Neural cell (in vitro differentiated cells): ENCODE measurements around the gene LPAR3. TPM values are rescaled to one million over a fixed set of nuclear protein-coding genes. Genes with fewer than 3 reads are reported as not detected.

Experiments used
- H2AFZ ChIP-seq: fragments of 200-600, 300-800 bp; sonication (generic), shearing (Covaris generic); 2 replicates; pipeline ENCODE4 v1.6.0; 2014; ENCODE audit warnings: low read depth, mild to moderate bottlenecking, antibody characterized with exemption, low read length, moderate library complexity
- H3F3A ChIP-seq: fragments of 200-600 bp; shearing (Covaris generic); 2 replicates; pipeline ENCODE4 v1.6.1; 2016; ENCODE audit warnings: mild to moderate bottlenecking, moderate library complexity, mixed read lengths, antibody characterized with exemption, low read length; ENCODE audit not compliant: insufficient read depth, poor library complexity, severe bottlenecking
- H3K27ac ChIP-seq: fragments of 200-600, 300-800 bp; sonication (generic), shearing (Covaris generic); 2 replicates; pipeline ENCODE4 v1.5.1; 2014; ENCODE audit warnings: mild to moderate bottlenecking, low read length, moderate library complexity
- H3K27me3 ChIP-seq: fragments of 300-800, 200-600 bp; sonication (generic), shearing (Covaris generic); 2 replicates; pipeline ENCODE4 v1.6.0; 2014; ENCODE audit warnings: mild to moderate bottlenecking, low read depth, low read length, moderate library complexity; ENCODE audit not compliant: insufficient read depth
- H3K36me3 ChIP-seq: fragments of 300-800, 200-600 bp; sonication (generic), shearing (Covaris generic); 2 replicates; pipeline ENCODE4 v1.5.1; 2014; ENCODE audit warnings: mild to moderate bottlenecking, antibody characterized with exemption, low read length, moderate library complexity; ENCODE audit not compliant: insufficient read depth
- H3K4me2 ChIP-seq: fragments of 300-800, 200-600 bp; sonication (generic), shearing (Covaris generic); 2 replicates; pipeline ENCODE4 v1.6.0; 2014; ENCODE audit warnings: mild to moderate bottlenecking, low read length
- H3K4me3 ChIP-seq: fragments of 300-800, 200-600 bp; sonication (generic), shearing (Covaris generic); 2 replicates; pipeline ENCODE4 v1.5.1; 2014; ENCODE audit warnings: mild to moderate bottlenecking, low read length, moderate library complexity
- H3K79me2 ChIP-seq: fragments of 200-600 bp; shearing (Covaris generic); replicated peaks from 2 replicates; pipeline ENCODE4 v1.6.0; 2014; ENCODE audit warnings: mild to moderate bottlenecking, low read length, moderate library complexity; ENCODE audit not compliant: insufficient read depth
- H3K9ac ChIP-seq: fragments of 300-800, 200-600 bp; sonication (generic), shearing (Covaris generic); 2 replicates; pipeline ENCODE4 v1.6.1; 2016; ENCODE audit warnings: mild to moderate bottlenecking, low read length, mixed read lengths
- H3K9me2 ChIP-seq: fragments of 200-600 bp; shearing (Covaris generic); 2 replicates; pipeline ENCODE4 v1.6.1; 2016; ENCODE audit warnings: mild to moderate bottlenecking, low read length, mixed read lengths; ENCODE audit not compliant: insufficient read depth
- H3K9me3 ChIP-seq: fragments of 200-600, 300-800 bp; sonication (generic), shearing (Covaris generic); 2 replicates; pipeline ENCODE4 v1.6.1; 2016; ENCODE audit warnings: mild to moderate bottlenecking, mixed run types, low read length, moderate library complexity, mixed read lengths
- H4K20me1 ChIP-seq: fragments of 200-600 bp; shearing (Covaris generic); 2 replicates; pipeline ENCODE4 v1.6.1; 2016; ENCODE audit warnings: mild to moderate bottlenecking, mixed run types; ENCODE audit not compliant: insufficient read depth
- EP300 ChIP-seq: fragments of 450-650 bp; conservative IDR thresholded peaks from 2 replicates; pipeline ENCODE4 v1.6.1; 2014; ENCODE audit warnings: antibody characterized with exemption, mild to moderate bottlenecking, moderate library complexity; ENCODE audit not compliant: poor library complexity, severe bottlenecking
- EZH2 ChIP-seq: fragments of 200-600, 300-800 bp; shearing (Covaris generic), sonication (generic); IDR thresholded peaks from 2 replicates; pipeline ENCODE4 v1.6.1; 2014; ENCODE audit warnings: antibody characterized with exemption, low read length, borderline replicate concordance, mild to moderate bottlenecking; ENCODE audit not compliant: insufficient read depth, poor library complexity, severe bottlenecking
- MXI1 ChIP-seq: fragments of 450-650 bp; conservative IDR thresholded peaks from 2 replicates; pipeline ENCODE4 v1.6.1; 2014; ENCODE audit warnings: antibody characterized with exemption, mild to moderate bottlenecking; ENCODE audit not compliant: poor library complexity, severe bottlenecking
- POLR2AphosphoS5 ChIP-seq: IDR thresholded peaks from 2 replicates; pipeline ENCODE4 v1.6.1; 2012
- RAD21 ChIP-seq: fragments of 450-650 bp; conservative IDR thresholded peaks from 2 replicates; pipeline ENCODE4 v1.6.1; 2014; ENCODE audit warnings: antibody characterized with exemption, mild to moderate bottlenecking, moderate library complexity
- SMC3 ChIP-seq: fragments of 450-650 bp; conservative IDR thresholded peaks from 2 replicates; pipeline ENCODE4 v1.6.1; 2014; ENCODE audit warnings: antibody characterized with exemption, mild to moderate bottlenecking, moderate library complexity; ENCODE audit not compliant: poor library complexity
- TAF1 ChIP-seq: IDR thresholded peaks from 2 replicates; pipeline ENCODE4 v1.6.1; 2012; ENCODE audit warnings: low read depth
- polyA plus RNA-seq: library from polyadenylated mRNA; depleted of rRNA; stranded (reverse); fragments of >200 nt; gene quantifications from 2 replicates; pipeline ENCODE4 v1.2.3, GENCODE V29; 2014
- TF ChIP-seq, protein P1 (sequence below): fragments of 450-650 bp; IDR thresholded peaks from 2 replicates; pipeline ENCODE4 v1.5.1; 2014; ENCODE audit warnings: antibody characterized with exemption, mild to moderate bottlenecking, moderate library complexity; ENCODE audit not compliant: poor library complexity, severe bottlenecking
- TF ChIP-seq, protein P2 (sequence below): IDR thresholded peaks from 2 replicates; pipeline ENCODE4 v1.6.1; 2012; ENCODE audit warnings: borderline replicate concordance

The LPAR3 gene
- polyA plus RNA-seq, 1 donor from 2014 or later: not detected

DNA sequence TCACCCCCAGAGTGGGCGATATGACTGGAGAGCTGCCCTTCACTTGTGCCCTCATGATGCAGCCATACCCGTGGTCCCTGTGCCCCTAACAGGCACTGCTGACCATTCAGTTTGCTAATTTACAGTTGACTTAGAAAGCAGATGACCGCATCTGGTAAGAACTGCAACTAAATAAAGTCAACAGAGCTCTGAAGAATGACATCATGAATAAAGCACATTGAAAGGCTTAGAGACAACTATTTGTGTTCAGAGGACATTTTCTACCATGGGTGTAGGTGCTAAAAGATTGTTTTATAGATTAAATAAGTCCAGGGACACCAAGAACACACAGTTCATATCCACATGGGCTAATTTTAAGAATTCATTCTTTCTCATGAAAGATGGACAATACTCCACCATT is 65.5 kb downstream of the LPAR3 start:
- Histone ChIP-seq H3F3A (no peaks in the 10 kb centered on the region), H3K4me2 (no peak overlapping the region), H3K4me3 (no peak overlapping the region), H2AFZ (no peak overlapping the region), H3K9me3 (no peaks in the 10 kb centered on the region), H3K27ac (no peak overlapping the region), H3K9me2 (no peaks in the 10 kb centered on the region), H3K36me3 (no peaks in the 10 kb centered on the region), H3K27me3 (no peaks in the 10 kb centered on the region), H4K20me1 (no peaks in the 10 kb centered on the region), H3K79me2 (no peaks in the 10 kb centered on the region), H3K9ac (no peak overlapping the region)
- TF ChIP-seq EZH2 (no peak), MXI1 (no peak), SMC3 (no peak), RAD21 (no peak), POLR2AphosphoS5 (no peak), EP300 (no peak), TAF1 (no peak)
- TF ChIP-seq, protein P1, sequence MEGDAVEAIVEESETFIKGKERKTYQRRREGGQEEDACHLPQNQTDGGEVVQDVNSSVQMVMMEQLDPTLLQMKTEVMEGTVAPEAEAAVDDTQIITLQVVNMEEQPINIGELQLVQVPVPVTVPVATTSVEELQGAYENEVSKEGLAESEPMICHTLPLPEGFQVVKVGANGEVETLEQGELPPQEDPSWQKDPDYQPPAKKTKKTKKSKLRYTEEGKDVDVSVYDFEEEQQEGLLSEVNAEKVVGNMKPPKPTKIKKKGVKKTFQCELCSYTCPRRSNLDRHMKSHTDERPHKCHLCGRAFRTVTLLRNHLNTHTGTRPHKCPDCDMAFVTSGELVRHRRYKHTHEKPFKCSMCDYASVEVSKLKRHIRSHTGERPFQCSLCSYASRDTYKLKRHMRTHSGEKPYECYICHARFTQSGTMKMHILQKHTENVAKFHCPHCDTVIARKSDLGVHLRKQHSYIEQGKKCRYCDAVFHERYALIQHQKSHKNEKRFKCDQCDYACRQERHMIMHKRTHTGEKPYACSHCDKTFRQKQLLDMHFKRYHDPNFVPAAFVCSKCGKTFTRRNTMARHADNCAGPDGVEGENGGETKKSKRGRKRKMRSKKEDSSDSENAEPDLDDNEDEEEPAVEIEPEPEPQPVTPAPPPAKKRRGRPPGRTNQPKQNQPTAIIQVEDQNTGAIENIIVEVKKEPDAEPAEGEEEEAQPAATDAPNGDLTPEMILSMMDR: no peak
- TF ChIP-seq, protein P2, sequence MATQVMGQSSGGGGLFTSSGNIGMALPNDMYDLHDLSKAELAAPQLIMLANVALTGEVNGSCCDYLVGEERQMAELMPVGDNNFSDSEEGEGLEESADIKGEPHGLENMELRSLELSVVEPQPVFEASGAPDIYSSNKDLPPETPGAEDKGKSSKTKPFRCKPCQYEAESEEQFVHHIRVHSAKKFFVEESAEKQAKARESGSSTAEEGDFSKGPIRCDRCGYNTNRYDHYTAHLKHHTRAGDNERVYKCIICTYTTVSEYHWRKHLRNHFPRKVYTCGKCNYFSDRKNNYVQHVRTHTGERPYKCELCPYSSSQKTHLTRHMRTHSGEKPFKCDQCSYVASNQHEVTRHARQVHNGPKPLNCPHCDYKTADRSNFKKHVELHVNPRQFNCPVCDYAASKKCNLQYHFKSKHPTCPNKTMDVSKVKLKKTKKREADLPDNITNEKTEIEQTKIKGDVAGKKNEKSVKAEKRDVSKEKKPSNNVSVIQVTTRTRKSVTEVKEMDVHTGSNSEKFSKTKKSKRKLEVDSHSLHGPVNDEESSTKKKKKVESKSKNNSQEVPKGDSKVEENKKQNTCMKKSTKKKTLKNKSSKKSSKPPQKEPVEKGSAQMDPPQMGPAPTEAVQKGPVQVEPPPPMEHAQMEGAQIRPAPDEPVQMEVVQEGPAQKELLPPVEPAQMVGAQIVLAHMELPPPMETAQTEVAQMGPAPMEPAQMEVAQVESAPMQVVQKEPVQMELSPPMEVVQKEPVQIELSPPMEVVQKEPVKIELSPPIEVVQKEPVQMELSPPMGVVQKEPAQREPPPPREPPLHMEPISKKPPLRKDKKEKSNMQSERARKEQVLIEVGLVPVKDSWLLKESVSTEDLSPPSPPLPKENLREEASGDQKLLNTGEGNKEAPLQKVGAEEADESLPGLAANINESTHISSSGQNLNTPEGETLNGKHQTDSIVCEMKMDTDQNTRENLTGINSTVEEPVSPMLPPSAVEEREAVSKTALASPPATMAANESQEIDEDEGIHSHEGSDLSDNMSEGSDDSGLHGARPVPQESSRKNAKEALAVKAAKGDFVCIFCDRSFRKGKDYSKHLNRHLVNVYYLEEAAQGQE: no peak

DNA sequence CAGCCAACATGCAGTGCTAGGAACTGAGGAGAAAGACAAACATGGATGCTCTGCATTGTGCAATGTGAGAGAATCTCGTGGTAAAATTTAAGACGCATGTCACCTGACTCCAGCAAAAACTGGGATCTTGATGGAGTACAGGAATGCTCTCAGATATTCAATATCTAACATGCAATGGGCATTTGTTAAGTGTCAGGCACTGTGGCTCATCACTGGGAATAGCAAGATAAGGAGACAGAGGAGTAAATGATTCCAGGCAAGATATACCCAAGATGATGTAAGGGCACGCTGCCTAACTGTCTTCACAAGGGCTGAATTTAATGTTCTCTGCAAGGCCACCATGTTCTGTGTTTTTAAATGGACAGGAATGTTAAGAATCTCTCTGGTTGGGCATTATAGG is 67.8 kb downstream of the LPAR3 start:
- Histone ChIP-seq H3K79me2 (no peaks in the 10 kb centered on the region), H3K9me2 (no peaks in the 10 kb centered on the region), H3K9ac (no peak overlapping the region), H3K9me3 (no peaks in the 10 kb centered on the region), H3K36me3 (no peaks in the 10 kb centered on the region), H3F3A (no peaks in the 10 kb centered on the region), H3K4me2 (no peak overlapping the region), H2AFZ (no peak overlapping the region), H4K20me1 (no peaks in the 10 kb centered on the region), H3K27ac (no peak overlapping the region), H3K4me3 (no peak overlapping the region), H3K27me3 (no peaks in the 10 kb centered on the region)
- TF ChIP-seq MXI1: no peak
- no peak for TF ChIP-seq RAD21
- TF ChIP-seq EP300: no peak
- TF ChIP-seq, protein P1: no peak
- no peak for TF ChIP-seq POLR2AphosphoS5
- no peak for TF ChIP-seq SMC3
- no peak for TF ChIP-seq TAF1
- no peak for TF ChIP-seq EZH2
- TF ChIP-seq, protein P2: no peak
